Body of pancreas (tissue), 4 donors: ENCODE data around the gene ISL2. TPM values are rescaled to one million over a fixed set of nuclear protein-coding genes. Genes with fewer than 3 reads are reported as not detected.
"Not testable (repeated sequence)": the region's sequence is repeated elsewhere in the genome, so short reads cannot be mapped to it uniquely, and the experiment has no call there.

ENCODE experiments used
- ATAC-seq: fragments of 150-250 bp; one replicate; pipeline ENCODE4 v1.9.1; 2016
- DNase-seq, 4 donors: peaks; one replicate each; pipeline ENCODE4 v3.0.0-alpha.2; 2019
- H3K27ac ChIP-seq, 4 donors: fragments of 200-600 bp; sonication (generic); 1 replicate in 3 of 4; 2 replicates in 1 of 4; pipeline versions ENCODE4 v1.5.1 to v1.6.1; 2016 to 2019; ENCODE audit warnings: mild to moderate bottlenecking in 1 of 4, mixed read lengths in 1 of 4, moderate library complexity in 1 of 4
- H3K27me3 ChIP-seq, 2 donors: fragments of 200-600 bp; sonication (generic); one replicate each; pipeline ENCODE4 v1.6.0; 2016; ENCODE audit warnings: mild to moderate bottlenecking in 1 of 2
- H3K36me3 ChIP-seq, 2 donors: fragments of 200-600 bp; sonication (generic); replicated peaks in 1 of 2; 2 replicates each; pipeline ENCODE4 v1.5.1; 2016; ENCODE audit warnings: low read depth in 2 of 2; ENCODE audit not compliant: insufficient read depth in 1 of 2
- H3K4me1 ChIP-seq: fragments of 200-600 bp; sonication (generic); one replicate; pipeline ENCODE4 v1.6.0; 2016
- H3K4me3 ChIP-seq, 2 donors: fragments of 200-600 bp; sonication (generic); 1 replicate in 1 of 2; 2 replicates in 1 of 2; pipeline ENCODE4 v1.5.1; 2016 to 2019
- H3K9me3 ChIP-seq, 3 donors: fragments of 200-600 bp; sonication (generic); 1 replicate in 2 of 3; 2 replicates in 1 of 3; pipeline ENCODE4 v1.5.1; 2016
- POLR2A ChIP-seq, 3 donors: fragments of 450-650 bp; IDR thresholded peaks; one replicate each; pipeline ENCODE4 v1.6.1; 2016; ENCODE audit warnings: antibody characterized with exemption in 3 of 3, mild to moderate bottlenecking in 2 of 3
- WGBS, 2 donors: methylation state at CpG; one replicate each; pipeline ENCODE4 v1.1.5; 2017; 5-methylcytosine and 5-hydroxymethylcytosine counted together
- intact Hi-C: fragments of 100-400 bp; cut with DNase I; formaldehyde crosslinking; loops from one replicate; pipeline ENCODE4 v1.15.1; 2023
- total RNA-seq, 2 donors: library from RNA; depleted of rRNA; stranded (reverse); fragments of >200 nt; gene quantifications; one replicate each; pipeline ENCODE4 v1.1.0, GENCODE V29; 2016
- TF ChIP-seq, protein P1 (sequence below), 7 experiments: fragments of 450-650 bp in 4 of 7; fragments of 200-600 bp in 3 of 7; sonication (generic) in 3 of 7; IDR thresholded peaks; one replicate each; pipeline ENCODE4 v1.5.1; 2016 to 2019; ENCODE audit warnings: antibody characterized with exemption in 7 of 7

Gene ISL2
- total RNA-seq, 2 donors from 2014 or later: not detected

DNA sequence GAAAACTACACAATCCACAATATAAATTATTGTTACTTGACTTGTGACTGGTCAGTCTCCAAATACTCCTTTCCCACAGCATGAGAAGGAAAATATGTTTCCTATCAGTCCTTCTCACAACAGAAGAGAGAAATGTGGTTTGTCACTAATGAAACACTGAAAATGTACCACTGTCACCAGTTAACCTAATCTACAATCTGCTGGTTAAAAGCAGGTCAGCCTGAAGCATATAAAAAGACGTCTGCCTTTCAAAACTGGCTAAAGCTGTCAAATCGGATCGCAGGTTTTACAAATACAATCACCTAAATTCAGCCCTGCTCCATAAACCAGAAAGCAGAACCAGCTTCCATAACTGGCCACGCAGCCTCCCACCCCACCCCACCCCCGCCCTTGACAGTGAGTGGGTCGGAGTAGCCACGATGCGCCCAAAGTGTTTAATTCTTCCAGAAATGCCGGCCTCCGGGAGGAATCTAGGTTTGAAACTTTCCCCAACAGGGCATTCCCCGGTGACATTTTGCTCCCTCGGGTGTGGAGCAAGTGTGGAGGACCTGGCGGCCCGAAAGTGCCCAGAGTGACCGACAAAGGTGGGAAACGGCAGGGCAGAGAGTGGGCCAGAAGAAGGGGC, 26.0 kb upstream of the ISL2 start:
- no peaks in the 10 kb centered on the region for H3K27me3 ChIP-seq
- ATAC-seq (peak; percentile 16), DNase-seq (no peak)
- intact Hi-C loops: no loop called here
- TF ChIP-seq POLR2A (IDR thresholded peaks at IDR 0.05): no peak
- TF ChIP-seq, protein P1, sequence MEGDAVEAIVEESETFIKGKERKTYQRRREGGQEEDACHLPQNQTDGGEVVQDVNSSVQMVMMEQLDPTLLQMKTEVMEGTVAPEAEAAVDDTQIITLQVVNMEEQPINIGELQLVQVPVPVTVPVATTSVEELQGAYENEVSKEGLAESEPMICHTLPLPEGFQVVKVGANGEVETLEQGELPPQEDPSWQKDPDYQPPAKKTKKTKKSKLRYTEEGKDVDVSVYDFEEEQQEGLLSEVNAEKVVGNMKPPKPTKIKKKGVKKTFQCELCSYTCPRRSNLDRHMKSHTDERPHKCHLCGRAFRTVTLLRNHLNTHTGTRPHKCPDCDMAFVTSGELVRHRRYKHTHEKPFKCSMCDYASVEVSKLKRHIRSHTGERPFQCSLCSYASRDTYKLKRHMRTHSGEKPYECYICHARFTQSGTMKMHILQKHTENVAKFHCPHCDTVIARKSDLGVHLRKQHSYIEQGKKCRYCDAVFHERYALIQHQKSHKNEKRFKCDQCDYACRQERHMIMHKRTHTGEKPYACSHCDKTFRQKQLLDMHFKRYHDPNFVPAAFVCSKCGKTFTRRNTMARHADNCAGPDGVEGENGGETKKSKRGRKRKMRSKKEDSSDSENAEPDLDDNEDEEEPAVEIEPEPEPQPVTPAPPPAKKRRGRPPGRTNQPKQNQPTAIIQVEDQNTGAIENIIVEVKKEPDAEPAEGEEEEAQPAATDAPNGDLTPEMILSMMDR (IDR thresholded peaks at IDR 0.05): no peak
- H3K4me3 ChIP-seq: peak overlapping the region; percentile 66 to 85
- peaks cover 32% of the 10 kb centered on the region for H3K4me1 ChIP-seq
- H3K9me3 ChIP-seq: no peaks in the 10 kb centered on the region
- H3K27ac ChIP-seq: peak overlapping the region; percentile 82 to 89 (median 84)
- no peaks in the 10 kb centered on the region for H3K36me3 ChIP-seq
- 1% methylated on average over 16 of the region's 16 CpGs for WGBS, 2 donors

DNA sequence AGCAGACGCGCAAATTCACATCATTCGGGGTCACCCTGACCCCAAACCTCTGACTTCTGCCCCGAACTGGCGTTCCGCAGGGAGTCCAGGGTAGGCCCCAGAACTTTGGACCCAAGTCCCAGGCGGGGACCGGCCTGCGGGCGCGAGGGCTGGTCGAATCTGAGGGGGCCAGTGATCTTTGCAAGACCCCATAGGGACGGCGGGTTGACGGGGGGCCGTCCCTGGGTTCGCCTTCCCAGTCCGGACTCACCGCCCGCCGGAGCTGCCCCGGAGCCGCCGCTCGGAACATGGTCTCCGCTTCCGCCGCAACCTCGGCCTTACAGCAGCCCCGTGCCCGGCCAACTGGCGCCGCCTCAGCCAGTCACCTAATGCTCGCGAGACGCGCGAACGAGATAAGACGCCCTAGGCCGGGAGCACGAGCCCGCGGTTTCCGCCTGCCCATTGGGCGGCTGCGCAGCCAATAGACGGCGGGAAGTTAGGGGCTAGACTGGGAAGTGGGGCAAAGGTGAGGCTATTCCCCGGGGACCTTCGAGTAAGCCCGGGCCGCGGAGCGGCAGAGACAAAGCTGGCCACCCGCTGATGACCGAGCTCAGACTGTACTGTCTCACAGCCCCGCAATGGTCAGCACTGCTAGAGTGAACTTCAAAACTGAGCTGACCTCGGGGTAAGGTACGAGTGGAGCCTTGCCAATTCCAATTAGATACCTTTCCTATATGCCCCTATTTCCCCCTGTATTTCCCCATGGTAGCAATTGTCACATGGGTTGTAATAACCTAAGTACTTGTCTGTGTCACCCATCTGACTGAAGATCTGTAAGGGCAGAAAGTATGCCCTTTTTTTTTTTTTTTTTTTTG, 25.2 kb upstream of the ISL2 start, which contains the start of gene ETFA:
Gene ETFA, minus strand, starts transcription at position 370 of the 854 bp plus-strand sequence. Its CDS starts 81 bp downstream, at position 289.
- TF ChIP-seq POLR2A (IDR thresholded peaks at IDR 0.05): peak; percentile 95 to 98 (median 96)
- TF ChIP-seq, protein P1 (IDR thresholded peaks at IDR 0.05): no peak
- Histone ChIP-seq H3K4me3 (peak within 1 kb of the TSS; percentile 66 to 85), H3K27ac (peak within 1 kb of the TSS; percentile 82 to 89 (median 84)), H3K9me3 (no peaks in the 10 kb centered on the region), H3K27me3 (no peaks in the 10 kb centered on the region), H3K36me3 (no peaks in the 10 kb centered on the region), H3K4me1 (peaks cover 32% of the 10 kb centered on the region)
- ATAC-seq (peak; percentile 99), DNase-seq (peak; percentile 97 to 98 (median 98))
- intact Hi-C loops: no loop called here
- WGBS, 2 donors: 0 to 1% methylated on average over 5 to 60 of the region's 60 CpGs

DNA sequence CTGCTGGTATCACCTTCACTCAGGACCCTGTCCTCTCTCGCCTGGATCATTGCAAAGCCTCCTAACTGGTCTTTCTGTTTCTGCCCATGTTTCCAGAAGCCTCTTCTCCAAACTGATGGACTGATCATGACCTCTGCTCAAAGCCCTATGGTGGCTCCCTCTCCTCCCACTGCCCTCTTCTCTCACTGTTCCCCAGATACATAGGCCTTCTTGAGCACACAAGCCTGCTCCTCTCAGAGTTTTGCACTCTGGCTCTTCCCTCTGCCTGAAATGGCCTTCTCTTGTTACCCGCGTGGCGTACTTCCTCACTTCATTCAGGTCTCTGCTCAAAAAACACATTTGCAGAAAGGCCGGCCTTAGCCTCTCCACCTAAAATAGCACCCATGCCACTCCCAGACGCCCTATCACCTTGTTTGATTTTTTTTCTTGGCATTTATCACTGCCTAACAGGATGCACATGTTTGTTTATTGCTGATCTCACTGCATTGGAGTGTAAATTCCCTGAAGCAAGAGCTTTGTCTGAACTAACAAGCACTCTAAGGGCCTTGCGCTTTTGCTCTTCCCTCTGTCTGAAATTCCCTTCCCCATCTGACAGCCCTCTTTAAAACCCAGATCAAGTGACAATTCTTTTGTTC, 23.9 kb upstream of the ISL2 start:
- H3K27ac ChIP-seq: no peak overlapping the region
- WGBS, 2 donors: 74 to 75% methylated on average over 7 of the region's 7 CpGs
- ATAC-seq: no peak

DNA sequence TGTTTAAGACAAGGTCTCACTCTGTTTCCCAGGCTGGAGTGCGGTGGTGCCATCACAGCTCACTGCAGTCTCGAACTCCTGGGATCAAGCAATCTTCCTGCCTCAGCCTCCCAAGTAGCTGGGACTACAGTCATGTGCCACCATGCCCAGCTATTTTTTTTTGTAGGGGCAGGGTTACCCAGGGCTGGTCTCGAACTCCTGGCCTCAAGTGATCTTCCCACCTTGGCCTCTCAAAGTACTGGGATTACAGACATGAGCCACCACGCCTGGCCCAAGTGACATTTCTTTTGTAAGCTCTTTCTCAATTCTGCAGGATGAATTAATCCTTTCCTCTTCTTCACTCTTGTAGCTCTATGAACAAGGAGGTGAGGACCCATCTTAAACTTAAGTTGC, 23.4 kb upstream of the ISL2 start:
- H3K27ac ChIP-seq, H3K27me3 ChIP-seq, ATAC-seq, DNase-seq, H3K4me3 ChIP-seq, H3K9me3 ChIP-seq, H3K36me3 ChIP-seq, intact Hi-C loops: not testable (repeated sequence)
- whole genome bisulfite sequencing, 2 donors: 95 to 97% methylated on average over 4 of the region's 4 CpGs
- H3K4me1 ChIP-seq: peaks cover 23% of the 10 kb centered on the region

More for the DNA sequence above, 23.9 kb upstream of the ISL2 start:
- intact Hi-C loops: no loop called here
- peaks cover 28% of the 10 kb centered on the region for H3K4me1 ChIP-seq
- TF ChIP-seq, protein P1 (IDR thresholded peaks at IDR 0.05): no peak
- TF ChIP-seq POLR2A (IDR thresholded peaks at IDR 0.05): no peak
- no peaks in the 10 kb centered on the region for H3K36me3 ChIP-seq
- no peak overlapping the region for H3K4me3 ChIP-seq
- no peak for DNase-seq
- H3K27me3 ChIP-seq: no peaks in the 10 kb centered on the region
- H3K9me3 ChIP-seq: no peaks in the 10 kb centered on the region

DNA sequence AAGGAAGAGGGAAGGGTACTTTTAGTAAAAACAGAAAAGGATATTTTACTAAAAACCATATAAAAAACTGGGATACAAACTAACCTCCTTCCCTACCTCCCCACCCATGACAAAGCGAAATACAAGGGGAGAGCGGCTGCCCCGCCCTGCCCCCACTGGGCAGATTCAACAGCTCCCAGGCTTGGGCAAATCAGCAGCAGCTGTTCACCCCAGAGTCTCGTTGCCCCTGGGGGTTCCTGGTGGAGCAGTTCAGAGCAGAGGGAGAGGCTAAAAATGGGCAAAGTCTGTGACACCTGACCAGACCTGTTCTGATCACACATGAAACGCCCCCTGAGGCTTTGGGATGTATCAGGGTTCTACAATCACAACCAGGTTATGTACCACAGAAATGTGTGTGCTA, 22.8 kb upstream of the ISL2 start:
- H3K36me3 ChIP-seq: no peaks in the 10 kb centered on the region
- TF ChIP-seq POLR2A (IDR thresholded peaks at IDR 0.05): no peak
- TF ChIP-seq, protein P1 (IDR thresholded peaks at IDR 0.05): no peak
- intact Hi-C loops: no loop called here
- peaks cover 18% of the 10 kb centered on the region for H3K4me1 ChIP-seq
- 73 to 80% methylated on average over 5 of the region's 5 CpGs for WGBS, 2 donors
- no peak for ATAC-seq
- no peak overlapping the region for H3K27ac ChIP-seq
- no peak overlapping the region for H3K4me3 ChIP-seq
- no peaks in the 10 kb centered on the region for H3K27me3 ChIP-seq
- H3K9me3 ChIP-seq: no peaks in the 10 kb centered on the region
- no peak for DNase-seq
